MG63 (cell line): ENCODE results near the gene DCLK1. TPM values are rescaled to one million over a fixed set of nuclear protein-coding genes. Genes with fewer than 3 reads are reported as not detected.

Source experiments
- DNase-seq: peaks from one replicate; pipeline ENCODE4 v3.0.0-alpha.2; 2020
- H3K27me3 ChIP-seq: fragments of 250-450 bp; sonication (Bioruptor Pico); 2 replicates; pipeline ENCODE4 v1.5.1; 2020; ENCODE audit warnings: mild to moderate bottlenecking, moderate library complexity
- H3K36me3 ChIP-seq: fragments of 250-450 bp; sonication (Bioruptor Pico); 2 replicates; pipeline ENCODE4 v1.5.1; 2020; ENCODE audit warnings: mild to moderate bottlenecking, moderate library complexity
- H3K4me3 ChIP-seq: fragments of 250-450 bp; sonication (Bioruptor Pico); 2 replicates; pipeline ENCODE4 v1.5.1; 2020; ENCODE audit warnings: mild to moderate bottlenecking, moderate library complexity
- H3K9me3 ChIP-seq: fragments of 250-450 bp; sonication (Bioruptor Pico); 2 replicates; pipeline ENCODE4 v1.5.1; 2020; ENCODE audit warnings: mild to moderate bottlenecking, moderate library complexity
- total RNA-seq: library from RNA; depleted of rRNA; stranded (reverse); fragments of >200 nt; shearing (Covaris generic); gene quantifications from 2 replicates; pipeline ENCODE4 v1.2.3, GENCODE V29; 2014; ENCODE audit warnings: low replicate concordance

Gene DCLK1
- total RNA-seq, 1 experiment from 2014 or later, result 7.0 TPM

DNA sequence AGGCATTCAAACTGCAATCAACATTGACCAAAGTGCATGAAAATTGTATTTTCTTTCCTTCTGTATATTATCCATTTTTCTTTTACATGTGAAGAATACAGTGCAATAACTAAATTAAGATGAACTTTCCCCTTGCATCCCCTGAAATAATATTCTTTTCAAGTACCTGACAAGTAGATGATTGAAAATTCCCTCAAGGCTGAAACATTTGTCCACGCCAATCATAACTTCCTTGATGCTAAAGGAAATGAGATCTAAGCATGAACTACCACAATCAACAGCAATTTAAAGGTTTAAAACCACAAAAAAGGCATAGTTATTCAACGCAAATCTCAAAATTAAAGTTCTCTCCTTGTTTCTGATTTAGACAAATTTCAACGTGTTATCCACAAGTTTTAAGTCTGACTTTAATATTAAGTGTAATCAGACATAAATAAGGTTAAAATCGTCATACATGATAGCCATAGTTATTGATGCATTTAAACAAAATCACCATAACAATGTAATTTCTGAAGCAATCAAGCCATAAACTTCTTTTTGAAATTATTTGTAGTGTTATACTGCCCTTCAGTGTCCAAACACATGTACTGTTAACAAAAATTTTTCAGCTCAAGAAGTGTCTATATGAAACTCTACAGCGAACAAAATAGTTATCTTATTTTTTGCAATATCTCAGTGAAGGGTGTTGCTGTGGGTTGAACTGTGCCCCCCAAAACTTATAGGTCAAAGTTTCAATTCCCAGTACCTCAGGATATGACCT lies 169.5 kb downstream of the DCLK1 start:
- Histone ChIP-seq H3K27me3 (no peaks in the 10 kb centered on the region), H3K9me3 (no peaks in the 10 kb centered on the region), H3K4me3 (no peak overlapping the region), H3K36me3 (no peaks in the 10 kb centered on the region)
- no peak for DNase-seq

DNA sequence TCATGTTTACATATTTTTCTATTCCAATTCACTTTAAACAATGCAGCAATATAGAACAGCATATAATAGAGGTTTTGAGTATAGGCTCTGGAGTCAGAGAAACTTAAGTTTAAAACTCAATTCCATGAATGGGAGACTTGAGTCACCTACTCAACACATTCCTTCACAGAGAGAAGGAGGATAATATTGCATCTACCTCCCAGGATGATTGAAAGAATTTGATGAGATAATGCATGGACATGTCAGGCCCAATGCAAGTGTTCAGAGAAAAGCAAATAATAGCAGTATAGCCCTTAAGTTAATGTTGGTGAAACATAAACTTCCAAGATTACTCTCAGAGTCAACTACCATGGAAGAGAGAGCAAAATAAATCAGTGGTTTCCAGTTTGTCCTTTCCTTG lies 170.2 kb downstream of the DCLK1 start:
- Histone ChIP-seq H3K27me3 (no peaks in the 10 kb centered on the region), H3K4me3 (no peak overlapping the region), H3K9me3 (no peaks in the 10 kb centered on the region), H3K36me3 (no peaks in the 10 kb centered on the region)
- no peak for DNase-seq

DNA sequence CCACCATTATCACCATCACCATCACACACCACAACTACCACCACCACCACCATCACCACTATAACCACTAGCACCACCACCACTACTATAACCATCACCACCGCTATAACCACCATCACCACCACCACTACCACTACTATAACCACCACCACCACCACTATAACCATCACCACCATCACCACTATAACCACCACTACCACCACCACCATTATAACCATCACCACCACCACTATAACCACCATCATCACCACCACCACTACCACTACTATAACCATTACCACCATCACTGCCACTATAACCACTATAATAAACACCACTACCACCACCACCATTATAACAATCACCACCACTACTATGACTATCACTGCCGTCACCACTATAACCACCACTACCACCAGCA lies 173.2 kb downstream of the DCLK1 start:
- Histone ChIP-seq H3K36me3 (no peaks in the 10 kb centered on the region), H3K4me3 (no peak overlapping the region), H3K27me3 (no peaks in the 10 kb centered on the region), H3K9me3 (no peaks in the 10 kb centered on the region)
- DNase-seq, result no peak

DNA sequence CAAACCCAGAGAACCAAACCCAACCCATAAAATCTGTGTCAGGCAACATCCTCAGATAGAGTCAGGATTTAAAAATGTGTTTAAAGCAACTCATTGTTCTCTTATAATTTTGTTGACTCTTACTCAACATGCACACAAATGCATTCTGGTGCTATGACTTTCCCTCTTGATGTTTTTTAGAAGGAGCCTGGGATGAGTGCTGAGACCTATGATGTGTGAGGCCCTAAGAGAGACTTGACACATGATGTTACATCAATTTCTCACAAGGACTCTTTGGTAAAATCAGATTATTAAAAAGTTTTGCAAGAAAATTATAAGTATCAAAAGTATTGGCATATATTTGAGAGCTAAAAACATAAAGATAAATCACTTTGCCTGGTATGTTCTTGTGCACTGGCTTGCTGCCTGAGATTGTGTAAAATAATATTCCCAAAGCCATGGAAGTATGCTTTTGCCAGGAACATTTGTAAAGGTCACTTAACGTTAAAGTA lies 173.9 kb downstream of the DCLK1 start:
- H3K9me3 ChIP-seq, result no peaks in the 10 kb centered on the region
- H3K4me3 ChIP-seq, result no peak overlapping the region
- no peaks in the 10 kb centered on the region for H3K36me3 ChIP-seq
- no peak for DNase-seq
- H3K27me3 ChIP-seq, result no peaks in the 10 kb centered on the region

DNA sequence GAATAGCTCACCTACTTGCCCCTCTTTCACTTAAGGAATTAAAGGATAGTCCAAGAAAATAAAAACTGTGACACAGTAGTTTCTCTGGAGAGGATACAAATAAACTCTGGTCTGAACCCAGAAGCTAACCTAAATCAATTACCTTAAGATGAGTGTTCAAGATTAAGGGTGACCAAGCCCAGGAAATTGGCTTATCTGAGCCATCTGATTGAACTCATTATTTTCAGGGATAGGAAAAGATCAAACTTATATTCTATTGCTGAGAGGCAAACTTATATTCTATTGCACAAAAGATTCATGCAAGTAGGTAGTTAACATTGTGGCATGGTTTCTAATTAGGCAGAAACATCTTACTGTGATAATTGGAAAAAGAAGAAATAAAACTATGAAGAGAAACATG lies 175.1 kb downstream of the DCLK1 start:
- H3K27me3 ChIP-seq, result no peaks in the 10 kb centered on the region
- H3K4me3 ChIP-seq, result no peak overlapping the region
- H3K36me3 ChIP-seq, result no peaks in the 10 kb centered on the region
- DNase-seq, result no peak
- H3K9me3 ChIP-seq, result no peaks in the 10 kb centered on the region

DNA sequence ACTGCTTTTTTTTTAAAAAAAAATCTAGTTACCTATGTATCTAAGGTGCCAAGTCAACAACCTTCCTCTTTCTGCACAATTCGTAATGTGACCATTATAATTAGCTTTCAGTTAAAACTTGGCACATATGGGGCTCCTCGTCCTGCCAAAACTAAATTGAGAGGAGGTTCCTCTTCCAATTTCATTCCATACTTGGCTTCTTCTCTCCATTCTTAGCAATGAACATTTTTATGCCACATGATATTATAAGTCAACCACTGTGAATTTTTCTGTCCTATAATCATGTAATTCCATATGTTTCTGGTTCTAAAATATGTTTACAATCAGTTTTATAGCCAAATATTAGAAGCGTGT lies 177.0 kb downstream of the DCLK1 start:
- no peaks in the 10 kb centered on the region for H3K27me3 ChIP-seq
- DNase-seq, result no peak
- no peaks in the 10 kb centered on the region for H3K9me3 ChIP-seq
- no peak overlapping the region for H3K4me3 ChIP-seq
- no peaks in the 10 kb centered on the region for H3K36me3 ChIP-seq

DNA sequence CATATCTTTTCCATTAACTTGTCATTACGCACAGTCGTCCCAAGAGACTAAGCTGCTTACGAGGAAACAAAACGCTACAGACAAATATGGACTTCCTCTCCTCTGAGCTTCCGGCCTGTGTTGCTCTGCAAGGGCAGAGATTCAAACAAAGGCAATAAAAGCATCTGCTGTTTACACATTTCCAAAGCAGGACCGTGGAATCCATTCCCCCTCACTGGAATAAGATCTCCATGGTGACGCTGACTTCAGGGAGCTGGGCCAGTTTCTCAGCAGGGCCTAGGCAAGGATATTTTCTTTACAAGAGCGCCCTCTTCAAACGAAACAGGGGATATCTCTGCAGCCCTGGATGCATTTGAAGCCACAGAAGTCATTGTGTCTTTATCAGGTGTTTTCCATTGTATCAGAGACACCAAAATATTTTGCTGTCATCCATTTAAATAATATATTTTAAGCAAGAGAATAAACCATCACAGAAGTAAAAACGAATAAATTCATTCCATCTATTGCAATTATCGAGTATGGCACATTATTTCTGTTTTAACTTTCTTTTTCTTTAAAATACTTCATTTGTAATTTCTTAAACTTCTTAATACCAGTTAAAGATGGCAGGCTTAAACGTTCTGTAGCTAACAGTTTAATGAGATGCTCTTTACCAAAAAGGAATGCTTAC lies 177.5 kb downstream of the DCLK1 start:
- Histone ChIP-seq H3K36me3 (no peaks in the 10 kb centered on the region), H3K27me3 (no peaks in the 10 kb centered on the region), H3K9me3 (no peaks in the 10 kb centered on the region), H3K4me3 (no peak overlapping the region)
- DNase-seq, result peak; percentile 76

DNA sequence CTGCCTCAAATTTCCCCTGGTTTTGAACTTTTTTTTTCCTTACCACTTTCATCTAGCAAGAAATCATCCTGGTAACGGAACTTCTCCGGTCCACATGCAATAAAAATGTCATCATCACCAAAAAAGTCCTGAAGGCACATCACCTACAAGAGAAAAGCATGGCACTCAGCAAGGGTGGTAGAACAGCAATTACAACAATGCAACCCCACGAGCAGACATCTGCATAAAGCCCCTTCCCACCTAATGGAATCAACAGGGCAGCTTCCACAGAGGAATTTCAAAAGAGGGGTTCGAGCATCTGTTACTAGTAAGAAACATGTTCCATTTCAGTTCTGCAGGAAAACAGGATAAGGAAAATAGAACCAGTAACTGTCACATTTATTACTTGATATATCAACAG lies 183.9 kb downstream of the DCLK1 start:
- DNase-seq, result no peak

DNA sequence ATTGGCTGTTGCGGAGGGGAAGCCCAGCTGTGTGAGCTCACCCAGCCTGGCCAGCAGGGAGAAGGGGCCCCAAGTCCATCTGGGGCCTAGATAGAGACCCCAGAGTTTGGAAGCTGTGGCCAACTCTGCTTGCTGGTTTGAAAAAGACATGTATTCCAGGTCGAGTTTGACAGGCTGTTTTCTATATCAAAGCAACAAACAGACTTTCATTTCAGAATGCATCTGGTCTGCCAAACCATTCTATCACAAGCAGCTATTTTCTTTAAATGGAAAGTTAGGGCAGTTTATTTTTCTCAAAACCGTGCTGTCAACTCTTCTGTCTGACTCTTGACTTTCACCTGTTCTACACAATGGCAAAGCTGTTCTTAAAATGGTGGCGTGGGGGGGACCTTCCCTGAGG lies 185.8 kb downstream of the DCLK1 start:
- Histone ChIP-seq H3K27me3 (no peaks in the 10 kb centered on the region), H3K36me3 (no peaks in the 10 kb centered on the region), H3K9me3 (no peaks in the 10 kb centered on the region), H3K4me3 (no peak overlapping the region)
- no peak for DNase-seq

More for the DNA sequence above, 183.9 kb downstream of the DCLK1 start:
- Histone ChIP-seq H3K9me3 (no peaks in the 10 kb centered on the region), H3K27me3 (no peaks in the 10 kb centered on the region), H3K4me3 (no peak overlapping the region), H3K36me3 (no peaks in the 10 kb centered on the region)

DNA sequence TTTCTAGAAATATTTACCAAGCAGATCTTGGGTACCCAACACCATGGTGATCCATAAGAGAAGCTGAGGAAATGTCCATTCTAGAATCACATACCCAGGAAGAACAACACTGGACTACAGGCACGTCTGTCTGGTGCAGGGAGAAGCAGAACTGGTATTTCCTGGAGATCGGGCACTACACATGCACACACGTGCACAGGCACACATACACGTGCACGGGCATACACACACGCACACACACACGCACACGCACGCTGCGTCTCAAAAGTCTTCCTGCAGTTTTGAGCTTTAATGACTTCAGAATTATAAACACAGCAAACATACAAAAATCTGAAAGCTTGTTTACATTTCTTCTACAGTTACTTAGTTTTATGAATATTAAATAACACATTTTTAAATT lies 189.8 kb downstream of the DCLK1 start:
- DNase-seq, result no peak
- no peak overlapping the region for H3K4me3 ChIP-seq
- no peaks in the 10 kb centered on the region for H3K27me3 ChIP-seq
- no peaks in the 10 kb centered on the region for H3K9me3 ChIP-seq
- H3K36me3 ChIP-seq, result no peaks in the 10 kb centered on the region

DNA sequence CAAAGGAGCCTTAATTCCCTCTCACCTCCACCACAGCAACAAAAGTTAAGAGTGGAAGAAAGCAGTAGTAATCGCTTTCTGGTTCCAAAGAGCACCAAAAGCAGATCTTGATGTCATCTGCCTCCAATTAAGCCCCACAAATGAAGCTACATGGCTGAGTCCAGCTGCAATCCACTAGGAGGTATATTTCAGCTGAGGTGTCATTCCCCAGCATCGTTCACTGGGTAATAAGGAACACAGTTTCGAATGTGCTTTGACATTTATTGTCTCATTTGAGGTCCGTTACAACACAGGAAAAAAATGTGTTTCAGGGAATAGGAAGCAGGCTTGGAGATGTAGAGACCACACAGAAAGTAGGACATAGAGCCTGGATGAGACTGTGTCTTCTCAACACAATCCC lies 190.4 kb downstream of the DCLK1 start:
- Histone ChIP-seq H3K4me3 (no peak overlapping the region), H3K9me3 (no peaks in the 10 kb centered on the region), H3K27me3 (no peaks in the 10 kb centered on the region), H3K36me3 (no peaks in the 10 kb centered on the region)
- no peak for DNase-seq

DNA sequence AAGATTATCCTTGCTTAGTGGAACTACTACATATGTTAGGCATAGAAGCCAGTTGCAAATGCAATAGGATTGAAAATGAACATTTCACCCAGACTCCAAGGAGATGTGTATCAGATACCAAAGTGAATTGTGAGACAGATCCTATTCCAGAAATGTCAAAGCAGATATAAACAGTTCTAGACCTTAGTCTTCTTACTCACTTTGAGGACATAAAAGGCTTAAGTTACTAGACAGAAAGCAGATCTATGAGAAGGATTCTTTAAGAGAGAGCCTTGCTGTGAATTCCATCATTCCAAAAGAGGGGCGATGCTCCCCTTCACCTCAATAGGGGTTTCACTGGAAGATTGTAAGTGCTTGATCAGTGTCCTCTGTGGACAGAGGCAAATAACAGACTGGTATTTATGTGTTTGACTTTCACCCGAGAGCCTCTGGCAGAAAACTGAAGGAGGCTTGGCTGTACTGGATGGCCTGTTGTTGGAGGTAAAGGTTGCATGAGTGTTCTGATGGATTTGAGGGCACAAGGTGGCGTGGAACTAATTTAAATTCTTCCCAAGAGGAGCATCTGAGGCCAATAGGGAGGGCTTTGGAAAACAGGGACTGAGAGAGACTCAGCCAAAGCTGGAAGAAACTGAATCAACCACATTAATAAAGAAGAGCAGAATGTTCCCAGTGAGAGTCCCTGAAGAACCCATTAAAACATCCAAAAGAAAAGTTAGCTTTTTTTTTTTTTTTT lies 194.8 kb downstream of the DCLK1 start:
- H3K9me3 ChIP-seq, result peaks cover 4% of the 10 kb centered on the region; the same call in 1 of the 2 replicates

DNA sequence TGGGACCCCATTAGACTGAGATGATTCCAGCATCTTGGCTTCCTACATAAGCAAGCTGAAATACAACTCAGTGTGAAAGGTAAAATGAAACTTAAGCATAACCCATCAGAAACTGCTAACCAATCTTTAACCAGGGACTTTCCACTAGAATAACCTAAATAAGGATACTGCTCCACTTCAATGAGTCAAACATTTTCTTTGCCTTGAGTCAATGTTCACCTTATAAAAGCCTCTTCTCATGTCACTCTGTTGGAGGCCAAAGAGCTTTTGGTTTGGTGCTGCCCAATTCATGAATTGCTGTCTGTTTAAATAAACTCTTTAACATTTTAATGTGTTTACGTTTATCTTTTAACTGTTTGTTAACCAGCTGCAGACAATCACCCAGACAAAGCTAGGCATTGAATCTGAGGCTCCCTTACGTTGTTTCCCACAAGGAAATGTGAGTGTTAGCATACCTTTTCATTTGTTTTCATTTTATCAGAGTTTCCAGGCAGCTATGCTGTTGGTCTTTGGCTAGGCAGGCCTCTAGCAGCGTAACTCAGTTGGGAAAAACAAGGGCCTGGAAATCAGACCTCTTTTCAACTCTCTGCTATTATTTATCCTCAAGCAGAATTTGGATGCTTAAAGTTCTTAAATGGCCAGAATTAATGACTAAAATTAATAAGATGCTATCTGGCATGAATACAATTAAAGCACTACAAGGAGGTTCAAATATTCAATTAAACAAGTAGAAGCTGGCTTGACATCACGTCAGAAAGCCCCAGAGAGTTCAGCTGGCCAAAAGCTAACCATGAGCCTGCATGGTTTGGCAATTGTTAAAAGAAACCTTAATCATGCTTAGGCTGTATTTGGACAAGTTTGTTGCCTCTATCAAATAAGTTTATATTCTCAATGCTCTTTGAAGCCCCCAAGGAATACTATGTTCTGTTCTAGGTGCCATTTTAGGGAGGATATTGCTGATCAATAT lies 200.2 kb downstream of the DCLK1 start:
- Histone ChIP-seq H3K9me3 (peaks cover 14% of the 10 kb centered on the region; the same call in 1 of the 2 replicates), H3K4me3 (no peak overlapping the region), H3K27me3 (no peaks in the 10 kb centered on the region), H3K36me3 (no peaks in the 10 kb centered on the region)
- DNase-seq, result no peak

More for the DNA sequence above, 194.8 kb downstream of the DCLK1 start:
- Histone ChIP-seq H3K36me3 (no peaks in the 10 kb centered on the region), H3K27me3 (no peaks in the 10 kb centered on the region), H3K4me3 (no peak overlapping the region)
- DNase-seq, result no peak

DNA sequence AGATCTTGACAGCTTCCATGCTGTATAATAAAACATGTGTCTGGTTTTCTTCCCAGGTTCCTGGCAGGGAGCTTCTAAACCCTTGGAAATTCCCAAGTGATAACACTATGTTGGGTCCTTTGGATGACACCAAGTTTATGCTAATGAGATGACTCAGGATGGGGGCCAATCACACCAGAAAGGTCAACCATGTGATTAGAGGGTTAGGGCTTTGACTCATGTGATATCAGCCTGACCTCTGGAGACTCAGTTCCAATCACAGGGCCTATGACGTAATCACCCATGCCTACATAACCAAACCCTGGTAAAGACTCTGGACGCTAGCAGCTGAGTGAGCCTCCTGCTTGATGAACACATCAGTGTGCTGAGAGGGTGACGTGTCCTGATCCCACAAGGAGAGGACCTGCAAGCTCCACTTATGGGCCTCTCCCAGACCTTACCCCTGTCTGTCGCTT lies 203.6 kb downstream of the DCLK1 start:
- peaks cover 14% of the 10 kb centered on the region; the same call in 1 of the 2 replicates for H3K9me3 ChIP-seq

DNA sequence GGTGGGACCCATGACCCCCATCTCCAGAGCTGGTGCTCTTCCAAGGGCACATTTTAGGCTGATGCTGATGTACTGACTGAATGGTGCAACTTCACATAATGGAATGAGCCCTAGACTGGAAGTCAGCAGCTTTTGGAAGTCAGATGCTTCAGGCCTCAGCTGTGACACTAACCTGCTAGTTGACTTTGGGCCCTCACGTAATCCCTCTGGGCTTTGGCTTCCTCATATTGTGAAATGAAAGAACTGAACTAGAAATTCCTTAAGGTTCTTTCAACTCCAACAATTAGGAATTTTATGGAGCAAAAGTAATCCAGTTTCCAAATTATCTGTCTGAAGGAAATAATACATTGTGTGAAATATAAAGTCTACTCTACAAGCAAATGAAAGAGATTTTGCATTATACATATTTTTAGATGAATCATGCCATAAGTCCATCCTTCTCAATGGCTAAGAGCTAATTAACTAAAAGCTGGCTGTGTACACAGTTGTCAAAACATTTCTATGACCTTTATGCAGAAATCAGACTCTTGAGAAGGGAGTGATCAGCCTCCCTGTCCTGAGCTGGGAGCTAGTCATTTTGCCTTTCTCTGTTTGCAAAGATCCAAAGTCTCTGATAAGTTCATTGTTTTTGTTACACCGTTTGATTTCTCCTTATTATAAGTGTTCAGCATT lies 204.2 kb downstream of the DCLK1 start:
- Histone ChIP-seq H3K36me3 (no peaks in the 10 kb centered on the region), H3K27me3 (no peaks in the 10 kb centered on the region), H3K9me3 (peaks cover 14% of the 10 kb centered on the region; the same call in 1 of the 2 replicates), H3K4me3 (no peak overlapping the region)
- no peak for DNase-seq

More for the DNA sequence above, 203.6 kb downstream of the DCLK1 start:
- H3K36me3 ChIP-seq, result no peaks in the 10 kb centered on the region
- DNase-seq, result peak; percentile 28
- H3K4me3 ChIP-seq, result no peak overlapping the region
- no peaks in the 10 kb centered on the region for H3K27me3 ChIP-seq

DNA sequence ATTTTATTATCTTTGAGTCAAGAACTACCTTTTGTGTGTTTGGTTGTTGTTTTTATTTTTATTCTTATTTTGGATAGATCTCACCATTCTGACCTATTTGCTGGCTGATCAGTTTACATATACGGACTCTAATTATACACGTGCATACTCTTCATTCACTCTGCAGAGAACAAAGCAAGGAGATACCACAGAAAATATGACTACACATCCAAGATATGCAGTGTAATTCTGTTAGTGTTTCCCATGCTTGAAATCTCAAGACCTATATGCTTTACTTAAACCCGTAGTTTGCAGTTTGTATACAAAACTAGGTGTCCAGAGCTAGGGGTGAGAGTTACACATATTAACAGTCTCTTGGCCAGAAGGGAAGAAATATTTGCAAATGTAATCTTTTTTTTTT lies 205.5 kb downstream of the DCLK1 start:
- peaks cover 3% of the 10 kb centered on the region; the same call in 1 of the 2 replicates for H3K9me3 ChIP-seq
- DNase-seq, result no peak
- no peaks in the 10 kb centered on the region for H3K27me3 ChIP-seq
- no peaks in the 10 kb centered on the region for H3K36me3 ChIP-seq
- H3K4me3 ChIP-seq, result no peak overlapping the region
